GM12878 (cell line): ENCODE data around the gene COL11A2.
"Not testable (repeated sequence)": the region's sequence is repeated elsewhere in the genome, so short reads cannot be mapped to it uniquely, and the experiment has no call there.

Source experiments
- CHD2 ChIP-seq: IDR thresholded peaks from 2 replicates; pipeline ENCODE4 v1.6.1; 2011; ENCODE audit warnings: low read depth, low read length, improper control_type of control experiment, borderline replicate concordance
- TF ChIP-seq, protein P1 (sequence below), 3 experiments: IDR thresholded peaks in 2 of 3; conservative IDR thresholded peaks in 1 of 3; 2 replicates each; pipeline ENCODE4 v1.5.1; 2011; ENCODE audit warnings: low read depth in 3 of 3, low read length in 3 of 3, mild to moderate bottlenecking in 3 of 3, control low read depth in 2 of 3, moderate library complexity in 2 of 3, inconsistent platforms in 1 of 3, mixed read lengths in 1 of 3; ENCODE audit not compliant: control insufficient read depth in 2 of 3, insufficient read depth in 1 of 3; ENCODE audit errors: extremely low read depth in 1 of 3
- TF ChIP-seq, protein P2 (sequence below): IDR thresholded peaks from 2 replicates; pipeline ENCODE4 v1.6.1; 2011; ENCODE audit warnings: mild to moderate bottlenecking, low read depth, low read length, moderate library complexity; ENCODE audit not compliant: insufficient replicate concordance
- TF ChIP-seq, protein P3 (sequence below): IDR thresholded peaks from 2 replicates; pipeline ENCODE4 v1.6.1; 2011; ENCODE audit warnings: borderline replicate concordance, low read depth, mild to moderate bottlenecking, moderate library complexity, mixed read lengths, low read length; ENCODE audit not compliant: insufficient read depth; ENCODE audit errors: extremely low read length
- TF ChIP-seq, protein P4 (sequence below): IDR thresholded peaks from 2 replicates; pipeline ENCODE4 v1.6.1; 2012; ENCODE audit warnings: mild to moderate bottlenecking, low read depth, low read length

DNA sequence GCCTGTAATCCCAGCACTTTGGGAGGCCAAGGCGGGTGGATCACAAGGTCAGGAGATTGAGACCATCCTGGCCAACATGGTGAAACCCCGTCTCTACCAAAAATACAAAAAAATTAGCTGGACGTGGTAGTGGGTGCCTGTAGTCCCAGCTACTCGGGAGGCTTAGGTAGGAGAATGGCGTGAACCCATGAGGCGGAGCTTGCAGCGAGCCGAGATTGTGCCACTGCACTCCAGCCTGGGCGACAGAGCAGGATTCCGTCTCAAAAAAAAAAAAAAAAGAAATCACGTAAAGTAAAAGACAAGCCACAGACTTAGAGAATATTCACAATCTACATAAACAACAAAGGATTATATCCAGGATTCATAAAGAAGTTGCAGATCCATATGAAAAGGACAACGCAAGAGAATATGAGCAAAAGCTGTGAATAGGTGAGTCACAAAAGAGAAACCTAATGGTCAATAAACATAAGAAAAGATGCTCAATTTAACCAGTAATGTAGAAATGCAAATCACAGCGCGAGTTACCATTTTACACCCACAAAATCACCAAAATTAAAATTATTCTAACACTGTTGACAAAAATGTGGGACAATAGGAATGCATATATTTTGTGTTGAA is 34.3 kb upstream of the COL11A2 start:
- TF ChIP-seq, protein P1, sequence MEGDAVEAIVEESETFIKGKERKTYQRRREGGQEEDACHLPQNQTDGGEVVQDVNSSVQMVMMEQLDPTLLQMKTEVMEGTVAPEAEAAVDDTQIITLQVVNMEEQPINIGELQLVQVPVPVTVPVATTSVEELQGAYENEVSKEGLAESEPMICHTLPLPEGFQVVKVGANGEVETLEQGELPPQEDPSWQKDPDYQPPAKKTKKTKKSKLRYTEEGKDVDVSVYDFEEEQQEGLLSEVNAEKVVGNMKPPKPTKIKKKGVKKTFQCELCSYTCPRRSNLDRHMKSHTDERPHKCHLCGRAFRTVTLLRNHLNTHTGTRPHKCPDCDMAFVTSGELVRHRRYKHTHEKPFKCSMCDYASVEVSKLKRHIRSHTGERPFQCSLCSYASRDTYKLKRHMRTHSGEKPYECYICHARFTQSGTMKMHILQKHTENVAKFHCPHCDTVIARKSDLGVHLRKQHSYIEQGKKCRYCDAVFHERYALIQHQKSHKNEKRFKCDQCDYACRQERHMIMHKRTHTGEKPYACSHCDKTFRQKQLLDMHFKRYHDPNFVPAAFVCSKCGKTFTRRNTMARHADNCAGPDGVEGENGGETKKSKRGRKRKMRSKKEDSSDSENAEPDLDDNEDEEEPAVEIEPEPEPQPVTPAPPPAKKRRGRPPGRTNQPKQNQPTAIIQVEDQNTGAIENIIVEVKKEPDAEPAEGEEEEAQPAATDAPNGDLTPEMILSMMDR (IDR thresholded peaks at IDR 0.05 in 2 of 3, conservative IDR thresholded peaks at IDR 0.05 in 1 of 3; ENCODE audit: control insufficient read depth in 2 of 3, extremely low read depth in 1 of 3, insufficient read depth in 1 of 3, low read depth in 3 of 3, low read length in 3 of 3): not testable (repeated sequence)
- TF ChIP-seq, protein P2, sequence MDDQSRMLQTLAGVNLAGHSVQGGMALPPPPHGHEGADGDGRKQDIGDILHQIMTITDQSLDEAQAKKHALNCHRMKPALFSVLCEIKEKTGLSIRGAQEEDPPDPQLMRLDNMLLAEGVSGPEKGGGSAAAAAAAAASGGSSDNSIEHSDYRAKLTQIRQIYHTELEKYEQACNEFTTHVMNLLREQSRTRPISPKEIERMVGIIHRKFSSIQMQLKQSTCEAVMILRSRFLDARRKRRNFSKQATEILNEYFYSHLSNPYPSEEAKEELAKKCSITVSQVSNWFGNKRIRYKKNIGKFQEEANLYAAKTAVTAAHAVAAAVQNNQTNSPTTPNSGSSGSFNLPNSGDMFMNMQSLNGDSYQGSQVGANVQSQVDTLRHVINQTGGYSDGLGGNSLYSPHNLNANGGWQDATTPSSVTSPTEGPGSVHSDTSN: not testable (repeated sequence)
- not testable (repeated sequence) for TF ChIP-seq CHD2
- TF ChIP-seq, protein P3, sequence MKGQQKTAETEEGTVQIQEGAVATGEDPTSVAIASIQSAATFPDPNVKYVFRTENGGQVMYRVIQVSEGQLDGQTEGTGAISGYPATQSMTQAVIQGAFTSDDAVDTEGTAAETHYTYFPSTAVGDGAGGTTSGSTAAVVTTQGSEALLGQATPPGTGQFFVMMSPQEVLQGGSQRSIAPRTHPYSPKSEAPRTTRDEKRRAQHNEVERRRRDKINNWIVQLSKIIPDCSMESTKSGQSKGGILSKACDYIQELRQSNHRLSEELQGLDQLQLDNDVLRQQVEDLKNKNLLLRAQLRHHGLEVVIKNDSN: not testable (repeated sequence)
- TF ChIP-seq, protein P4, sequence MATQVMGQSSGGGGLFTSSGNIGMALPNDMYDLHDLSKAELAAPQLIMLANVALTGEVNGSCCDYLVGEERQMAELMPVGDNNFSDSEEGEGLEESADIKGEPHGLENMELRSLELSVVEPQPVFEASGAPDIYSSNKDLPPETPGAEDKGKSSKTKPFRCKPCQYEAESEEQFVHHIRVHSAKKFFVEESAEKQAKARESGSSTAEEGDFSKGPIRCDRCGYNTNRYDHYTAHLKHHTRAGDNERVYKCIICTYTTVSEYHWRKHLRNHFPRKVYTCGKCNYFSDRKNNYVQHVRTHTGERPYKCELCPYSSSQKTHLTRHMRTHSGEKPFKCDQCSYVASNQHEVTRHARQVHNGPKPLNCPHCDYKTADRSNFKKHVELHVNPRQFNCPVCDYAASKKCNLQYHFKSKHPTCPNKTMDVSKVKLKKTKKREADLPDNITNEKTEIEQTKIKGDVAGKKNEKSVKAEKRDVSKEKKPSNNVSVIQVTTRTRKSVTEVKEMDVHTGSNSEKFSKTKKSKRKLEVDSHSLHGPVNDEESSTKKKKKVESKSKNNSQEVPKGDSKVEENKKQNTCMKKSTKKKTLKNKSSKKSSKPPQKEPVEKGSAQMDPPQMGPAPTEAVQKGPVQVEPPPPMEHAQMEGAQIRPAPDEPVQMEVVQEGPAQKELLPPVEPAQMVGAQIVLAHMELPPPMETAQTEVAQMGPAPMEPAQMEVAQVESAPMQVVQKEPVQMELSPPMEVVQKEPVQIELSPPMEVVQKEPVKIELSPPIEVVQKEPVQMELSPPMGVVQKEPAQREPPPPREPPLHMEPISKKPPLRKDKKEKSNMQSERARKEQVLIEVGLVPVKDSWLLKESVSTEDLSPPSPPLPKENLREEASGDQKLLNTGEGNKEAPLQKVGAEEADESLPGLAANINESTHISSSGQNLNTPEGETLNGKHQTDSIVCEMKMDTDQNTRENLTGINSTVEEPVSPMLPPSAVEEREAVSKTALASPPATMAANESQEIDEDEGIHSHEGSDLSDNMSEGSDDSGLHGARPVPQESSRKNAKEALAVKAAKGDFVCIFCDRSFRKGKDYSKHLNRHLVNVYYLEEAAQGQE: not testable (repeated sequence)
